Measurements from ENCODE around the gene CBFB.

- TF ChIP-seq CTCF (IDR thresholded peaks at IDR 0.05) (no peak), POLR2A (IDR thresholded peaks at IDR 0.05) (no peak)
Observed at GRCh38 chr16:66988197-66988788, 40.7 kb upstream of the CBFB start, which contains the start of gene CES4A.

Measured in transverse colon (tissue), 3 donors.